Type B pancreatic cell (in vitro differentiated cells): ENCODE measurements around the gene SYNGR3. TPM values are rescaled to one million over a fixed set of nuclear protein-coding genes. Genes with fewer than 3 reads are reported as not detected.

ENCODE experiments used
- DNase-seq: peaks from one replicate; pipeline ENCODE4 v3.0.0; 2021; ENCODE audit warnings: mixed read lengths; ENCODE audit not compliant: unreplicated experiment; ENCODE audit errors: extremely low spot score
- H3K27ac Mint-ChIP-seq: 2 replicates; pipeline ENCODE4 v1.8.0; 2021; ENCODE audit warnings: mild to moderate bottlenecking, mixed read lengths
- H3K27me3 Mint-ChIP-seq: 2 replicates; pipeline ENCODE4 v1.8.0; 2021; ENCODE audit warnings: mixed read lengths
- H3K36me3 Mint-ChIP-seq: 2 replicates; pipeline ENCODE4 v1.8.0; 2021; ENCODE audit warnings: mixed read lengths
- H3K4me1 Mint-ChIP-seq: one replicate; pipeline ENCODE4 v1.8.0; 2021; ENCODE audit warnings: mixed read lengths; ENCODE audit not compliant: unreplicated experiment
- H3K4me3 Mint-ChIP-seq: 2 replicates; pipeline ENCODE4 v1.8.0; 2021; ENCODE audit warnings: mild to moderate bottlenecking, mixed read lengths
- H3K9me3 Mint-ChIP-seq: 2 replicates; pipeline ENCODE4 v1.8.0; 2021; ENCODE audit warnings: mixed read lengths
- CTCF ChIP-seq: fragments of 200-600 bp; sonication (generic); conservative IDR thresholded peaks from 2 replicates; pipeline ENCODE4 v1.5.0; 2021; ENCODE audit warnings: antibody characterized with exemption, mild to moderate bottlenecking
- total RNA-seq: library from RNA; stranded (reverse); gene quantifications from 2 replicates; pipeline ENCODE4 v1.2.1, GENCODE V29; 2021; ENCODE audit warnings: low replicate concordance

SYNGR3 gene
- total RNA-seq, 1 donor from 2014 or later = 2.4 TPM

- H3K9me3 Mint-ChIP-seq = no peaks in the 10 kb centered on the region
- H3K27me3 Mint-ChIP-seq = peaks cover 13% of the 10 kb centered on the region
- DNase-seq = no peak
- H3K27ac Mint-ChIP-seq = peak overlapping the region; percentile 84
- H3K36me3 Mint-ChIP-seq = no peaks in the 10 kb centered on the region
- TF ChIP-seq CTCF = no peak
- peaks cover 10% of the 10 kb centered on the region for H3K4me1 Mint-ChIP-seq
- peak overlapping the region; percentile 17 for H3K4me3 Mint-ChIP-seq
Observed at GRCh38 chr16:2015117-2015946, 25.6 kb downstream of the SYNGR3 start.

GRCh38 chr16:2015947-2016208 is 26.1 kb downstream of the SYNGR3 start:
- no peak for TF ChIP-seq CTCF
- H3K4me3 Mint-ChIP-seq = no peak overlapping the region
- H3K4me1 Mint-ChIP-seq = peaks cover 8% of the 10 kb centered on the region
- DNase-seq = no peak
- peak overlapping the region; percentile 84 for H3K27ac Mint-ChIP-seq
- peaks cover 19% of the 10 kb centered on the region for H3K27me3 Mint-ChIP-seq
- H3K9me3 Mint-ChIP-seq = no peaks in the 10 kb centered on the region
- no peaks in the 10 kb centered on the region for H3K36me3 Mint-ChIP-seq

- peaks cover 8% of the 10 kb centered on the region for H3K4me1 Mint-ChIP-seq
- H3K27ac Mint-ChIP-seq = peak overlapping the region; percentile 84
- no peaks in the 10 kb centered on the region for H3K9me3 Mint-ChIP-seq
- peak; percentile 68 for TF ChIP-seq CTCF
- no peak for DNase-seq
- H3K4me3 Mint-ChIP-seq = no peak overlapping the region
- peaks cover 24% of the 10 kb centered on the region for H3K27me3 Mint-ChIP-seq
- H3K36me3 Mint-ChIP-seq = no peaks in the 10 kb centered on the region
Observed at GRCh38 chr16:2016407-2016922, 26.7 kb downstream of the SYNGR3 start.

- H3K9me3 Mint-ChIP-seq = no peaks in the 10 kb centered on the region
- no peaks in the 10 kb centered on the region for H3K36me3 Mint-ChIP-seq
- no peak for DNase-seq
- TF ChIP-seq CTCF = no peak
- H3K27ac Mint-ChIP-seq = no peak within 1 kb of the TSS
- H3K4me1 Mint-ChIP-seq = peaks cover 23% of the 10 kb centered on the region
- peaks cover 41% of the 10 kb centered on the region for H3K27me3 Mint-ChIP-seq
- peak within 1 kb of the TSS; percentile 77 for H3K4me3 Mint-ChIP-seq
Observed at GRCh38 chr16:2019518-2019920, 29.7 kb downstream of the SYNGR3 start, which contains the start of gene NPW. TSS of gene NPW (plus strand) at chr16:2019785.

GRCh38 chr16:2019921-2020831 is 30.4 kb downstream of the SYNGR3 start:
- peaks cover 41% of the 10 kb centered on the region for H3K27me3 Mint-ChIP-seq
- no peaks in the 10 kb centered on the region for H3K9me3 Mint-ChIP-seq
- no peak for TF ChIP-seq CTCF
- H3K27ac Mint-ChIP-seq = no peak overlapping the region
- DNase-seq = no peak
- H3K4me3 Mint-ChIP-seq = peak overlapping the region; percentile 77
- H3K36me3 Mint-ChIP-seq = no peaks in the 10 kb centered on the region
- H3K4me1 Mint-ChIP-seq = peaks cover 23% of the 10 kb centered on the region
